ENCODE data around the gene PRKAB1.

GRCh38 chr12:119683816-119684215, 15.9 kb downstream of the PRKAB1 start:
- TF ChIP-seq POLR2AphosphoS5 (IDR thresholded peaks at IDR 0.05) (peak in 1 of 3 donors; percentile 9), CTCF (IDR thresholded peaks at IDR 0.05) (no peak)
